Measurements from ENCODE around the gene BICDL1.

DNA sequence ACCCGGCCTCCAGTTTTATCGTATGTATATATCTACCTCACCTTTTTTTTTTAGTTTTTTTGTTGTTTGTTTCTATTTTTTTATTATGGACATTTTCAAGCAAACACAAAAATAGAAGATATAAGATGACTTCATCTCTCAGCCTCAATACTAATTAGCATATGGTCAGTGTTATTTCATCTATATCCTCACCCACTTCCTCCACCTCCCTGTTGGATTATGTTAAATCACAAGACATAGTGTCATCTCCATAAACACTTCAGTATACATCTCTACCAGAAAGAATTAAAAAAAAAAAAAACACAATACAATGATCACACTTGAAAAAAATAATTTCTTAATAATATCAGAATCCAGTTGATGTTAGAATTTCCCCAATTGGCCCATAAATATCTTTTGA, 92.6 kb downstream of the BICDL1 start:
- TF ChIP-seq POLR2A (IDR thresholded peaks at IDR 0.05): no peak
- TF ChIP-seq, protein P1, sequence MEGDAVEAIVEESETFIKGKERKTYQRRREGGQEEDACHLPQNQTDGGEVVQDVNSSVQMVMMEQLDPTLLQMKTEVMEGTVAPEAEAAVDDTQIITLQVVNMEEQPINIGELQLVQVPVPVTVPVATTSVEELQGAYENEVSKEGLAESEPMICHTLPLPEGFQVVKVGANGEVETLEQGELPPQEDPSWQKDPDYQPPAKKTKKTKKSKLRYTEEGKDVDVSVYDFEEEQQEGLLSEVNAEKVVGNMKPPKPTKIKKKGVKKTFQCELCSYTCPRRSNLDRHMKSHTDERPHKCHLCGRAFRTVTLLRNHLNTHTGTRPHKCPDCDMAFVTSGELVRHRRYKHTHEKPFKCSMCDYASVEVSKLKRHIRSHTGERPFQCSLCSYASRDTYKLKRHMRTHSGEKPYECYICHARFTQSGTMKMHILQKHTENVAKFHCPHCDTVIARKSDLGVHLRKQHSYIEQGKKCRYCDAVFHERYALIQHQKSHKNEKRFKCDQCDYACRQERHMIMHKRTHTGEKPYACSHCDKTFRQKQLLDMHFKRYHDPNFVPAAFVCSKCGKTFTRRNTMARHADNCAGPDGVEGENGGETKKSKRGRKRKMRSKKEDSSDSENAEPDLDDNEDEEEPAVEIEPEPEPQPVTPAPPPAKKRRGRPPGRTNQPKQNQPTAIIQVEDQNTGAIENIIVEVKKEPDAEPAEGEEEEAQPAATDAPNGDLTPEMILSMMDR (IDR thresholded peaks at IDR 0.05): no peak
- no peak for TF ChIP-seq POLR2AphosphoS5 (IDR thresholded peaks at IDR 0.05)

All from breast epithelium (tissue), 3 donors.